NCI-H2227 (cell line): ENCODE data around the gene RASA3.

Experiments used
- DNase-seq: peaks from one replicate; lab custom pipeline; 2025; ENCODE audit not compliant: unreplicated experiment; lab: John Stamatoyannopoulos, UW

The RASA3 gene

GRCh38 chr13:113943821-113944565 is 188.4 kb downstream of the RASA3 start:
- no peak for DNase-seq

- DNase-seq, result no peak
Measured at GRCh38 chr13:113942591-113943103, 189.8 kb downstream of the RASA3 start.

GRCh38 chr13:113941571-113942191 is 190.7 kb downstream of the RASA3 start:
- DNase-seq, result no peak

GRCh38 chr13:113939944-113940297 is 192.5 kb downstream of the RASA3 start:
- no peak for DNase-seq

- DNase-seq, result no peak
Measured at GRCh38 chr13:113939129-113939943, 193.1 kb downstream of the RASA3 start.

GRCh38 chr13:113938716-113939115 is 193.7 kb downstream of the RASA3 start:
- no peak for DNase-seq

GRCh38 chr13:113938246-113938645 is 194.2 kb downstream of the RASA3 start:
- DNase-seq, result no peak

- no peak for DNase-seq
Measured at GRCh38 chr13:113937527-113938180, 194.8 kb downstream of the RASA3 start.

- DNase-seq, result no peak
Measured at GRCh38 chr13:113937073-113937472, 195.3 kb downstream of the RASA3 start.

- no peak for DNase-seq
Measured at GRCh38 chr13:113936166-113936965, 196.1 kb downstream of the RASA3 start.

- no peak for DNase-seq
Measured at GRCh38 chr13:113935001-113935844, 197.2 kb downstream of the RASA3 start.

GRCh38 chr13:113934576-113934975 is 197.8 kb downstream of the RASA3 start:
- no peak for DNase-seq

GRCh38 chr13:113933901-113934300 is 198.5 kb downstream of the RASA3 start:
- DNase-seq, result no peak

GRCh38 chr13:113931841-113932459 is 200.5 kb downstream of the RASA3 start:
- no peak for DNase-seq

GRCh38 chr13:113930671-113931637 is 201.5 kb downstream of the RASA3 start:
- no peak for DNase-seq

- DNase-seq, result no peak
Measured at GRCh38 chr13:113929628-113930615, 202.5 kb downstream of the RASA3 start.
